Large intestine (tissue), 3 donors: Measurements from ENCODE around the gene CREM. TPM values are rescaled to one million over a fixed set of nuclear protein-coding genes. Genes with fewer than 3 reads are reported as not detected.

Experiments
- DNase-seq, 2 donors: peaks; one replicate each; pipeline versions ENCODE4 v3.0.0 to v3.0.0-alpha.2; 2013
- H3K27ac ChIP-seq: one replicate; pipeline ENCODE4 v1.5.1; 2013; ENCODE audit warnings: low read length
- H3K27me3 ChIP-seq: 2 replicates; pipeline ENCODE4 v1.6.1; 2013; ENCODE audit warnings: low read length; ENCODE audit not compliant: control insufficient read depth, insufficient read depth
- H3K36me3 ChIP-seq: 2 replicates; pipeline ENCODE4 v1.6.1; 2013; ENCODE audit warnings: low read length; ENCODE audit not compliant: control insufficient read depth, insufficient read depth
- H3K4me1 ChIP-seq: one replicate; pipeline ENCODE4 v1.6.1; 2013; ENCODE audit warnings: low read length; ENCODE audit not compliant: control insufficient read depth, insufficient read depth
- H3K4me3 ChIP-seq: one replicate; pipeline ENCODE4 v1.5.1; 2013; ENCODE audit warnings: low read length
- H3K9me3 ChIP-seq: one replicate; pipeline ENCODE4 v1.6.1; 2013; ENCODE audit warnings: mild to moderate bottlenecking, low read depth, low read length, moderate library complexity; ENCODE audit not compliant: control insufficient read depth
- WGBS: methylation state at CpG from one replicate; pipeline ENCODE4 v1.1.5; 2013; ENCODE audit warnings: low lambda C conversion rate; ENCODE audit not compliant: insufficient coverage; 5-methylcytosine and 5-hydroxymethylcytosine counted together
- polyA plus RNA-seq: library from polyadenylated mRNA; unstranded; fragments of 120-200 nt; gene quantifications from one replicate; pipeline ENCODE4 v1.2.1, GENCODE V29; 2013

CREM gene
- polyA plus RNA-seq, 1 donor: 24.2 TPM

DNA sequence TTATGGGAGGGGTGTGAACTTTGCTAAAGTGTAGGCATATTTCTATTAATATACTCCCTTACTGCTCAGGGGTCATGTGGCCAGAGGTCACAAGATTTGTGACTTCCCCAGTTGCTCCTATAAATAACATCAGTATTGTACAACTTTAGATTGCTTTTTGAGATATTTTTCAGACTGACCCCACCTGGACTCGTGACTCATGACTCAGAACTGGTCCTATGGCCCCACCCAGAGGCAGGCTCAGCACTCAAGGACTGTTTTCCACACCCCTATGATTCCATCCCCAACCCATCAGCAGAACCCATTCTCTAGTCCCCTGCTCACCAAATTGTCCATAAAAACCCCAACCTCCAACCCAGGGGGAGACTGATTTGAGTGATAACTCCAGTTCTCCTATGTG is 33.8 kb upstream of the CREM start:
- H3K4me3 ChIP-seq: no peak overlapping the region
- WGBS: no CpG with 5 or more reads among the region's 1 CpG
- H3K36me3 ChIP-seq: peaks cover under 1% of the 10 kb centered on the region
- no peak overlapping the region for H3K27ac ChIP-seq
- no peak for DNase-seq
- H3K27me3 ChIP-seq: peaks cover 7% of the 10 kb centered on the region
- peaks cover 3% of the 10 kb centered on the region for H3K4me1 ChIP-seq
- H3K9me3 ChIP-seq: no peaks in the 10 kb centered on the region

DNA sequence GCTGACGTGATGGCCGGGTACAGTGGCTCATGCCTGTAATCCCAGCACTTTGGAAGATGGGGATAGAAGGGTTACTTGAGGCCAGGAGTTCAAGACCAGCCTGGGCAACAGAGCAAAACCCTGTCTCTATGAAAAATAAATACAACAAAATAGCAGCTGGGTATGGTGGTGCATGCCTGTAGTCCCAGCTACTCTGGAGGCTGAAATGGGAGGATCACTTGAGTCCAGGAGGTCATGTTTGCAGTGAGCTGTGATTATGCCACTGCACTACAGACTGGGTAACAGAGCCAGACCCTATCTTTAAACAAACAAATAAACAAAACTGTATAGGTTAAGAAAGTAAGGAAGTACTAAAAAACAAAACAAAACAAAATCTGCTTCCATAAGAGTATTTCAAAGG is 30.3 kb upstream of the CREM start:
- WGBS: 76% methylated on average over 2 of the region's 2 CpGs
- DNase-seq: no peak
- peaks cover 7% of the 10 kb centered on the region for H3K27me3 ChIP-seq
- no peaks in the 10 kb centered on the region for H3K4me1 ChIP-seq
- no peak overlapping the region for H3K27ac ChIP-seq
- H3K36me3 ChIP-seq: no peaks in the 10 kb centered on the region
- no peaks in the 10 kb centered on the region for H3K9me3 ChIP-seq
- no peak overlapping the region for H3K4me3 ChIP-seq

DNA sequence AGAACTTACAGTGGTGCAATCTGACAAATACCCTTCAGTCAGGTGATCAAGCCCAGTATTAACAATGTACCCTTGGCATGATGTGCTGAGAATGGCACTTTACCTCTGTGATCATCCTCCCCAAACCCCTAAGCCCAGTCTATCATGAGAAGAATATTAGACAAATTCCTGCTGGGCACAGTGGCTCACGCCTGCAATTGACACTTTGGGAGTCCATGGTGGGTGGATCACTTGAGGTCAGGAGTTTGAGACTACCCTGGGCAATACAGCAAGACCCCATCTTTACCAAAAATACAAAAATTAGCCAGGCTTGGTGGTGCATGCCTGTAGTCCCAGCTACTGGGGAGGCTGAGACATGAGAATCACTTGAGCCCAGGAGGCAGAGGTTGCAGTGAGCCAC is 29.1 kb upstream of the CREM start:
- Histone ChIP-seq H3K4me3 (no peak overlapping the region), H3K9me3 (no peaks in the 10 kb centered on the region), H3K27ac (no peak overlapping the region), H3K36me3 (no peaks in the 10 kb centered on the region), H3K27me3 (peaks cover 7% of the 10 kb centered on the region), H3K4me1 (no peaks in the 10 kb centered on the region)
- DNase-seq: no peak
- no CpG with 5 or more reads among the region's 1 CpG for WGBS

DNA sequence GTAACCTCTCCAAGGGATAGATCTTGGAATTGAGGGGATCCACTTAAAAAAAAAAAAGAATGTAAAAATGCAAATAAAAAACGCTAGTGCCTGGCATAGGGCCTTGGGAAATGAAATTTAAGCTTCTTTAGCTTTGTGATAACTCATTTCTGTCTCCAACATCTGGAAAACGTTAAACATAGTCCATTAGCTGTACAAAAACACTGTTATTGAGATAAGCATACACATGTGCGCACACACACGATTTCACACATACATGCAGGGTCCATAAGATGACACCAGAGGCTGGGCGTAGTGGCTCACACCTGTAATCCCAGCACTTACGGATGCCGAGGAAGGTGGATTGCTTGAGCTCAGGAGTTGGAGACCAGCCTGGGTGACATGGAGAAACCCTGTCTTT is 22.8 kb upstream of the CREM start:
- Histone ChIP-seq H3K4me3 (no peak overlapping the region), H3K4me1 (no peaks in the 10 kb centered on the region), H3K27me3 (no peaks in the 10 kb centered on the region), H3K27ac (no peak overlapping the region), H3K36me3 (no peaks in the 10 kb centered on the region), H3K9me3 (no peaks in the 10 kb centered on the region)
- no peak for DNase-seq
- WGBS: 100% methylated on average over 1 of the region's 7 CpGs

DNA sequence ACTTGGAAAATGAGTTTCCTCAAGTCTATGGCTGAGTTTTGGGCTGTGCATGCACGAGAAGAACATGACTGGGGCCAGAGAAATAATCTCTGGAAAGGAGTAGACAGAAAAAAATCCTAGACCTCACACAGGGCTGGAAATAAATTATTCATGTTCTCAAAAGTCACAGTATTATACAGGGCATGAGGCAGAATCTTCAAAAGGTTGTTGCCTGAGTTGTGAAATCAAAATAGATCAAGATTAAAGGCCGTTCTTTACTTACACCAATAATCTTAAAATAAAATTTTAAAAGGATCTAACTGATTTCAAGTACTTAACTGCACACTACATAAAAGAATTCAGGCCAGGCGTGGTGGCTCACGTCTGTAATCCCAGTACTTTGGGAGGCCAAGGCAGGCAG is 14.1 kb upstream of the CREM start:
- Histone ChIP-seq H3K4me3 (no peak overlapping the region), H3K27me3 (no peaks in the 10 kb centered on the region), H3K27ac (no peak overlapping the region), H3K4me1 (no peaks in the 10 kb centered on the region), H3K9me3 (no peaks in the 10 kb centered on the region), H3K36me3 (no peaks in the 10 kb centered on the region)
- no peak for DNase-seq
- WGBS: no CpG with 5 or more reads among the region's 4 CpGs

DNA sequence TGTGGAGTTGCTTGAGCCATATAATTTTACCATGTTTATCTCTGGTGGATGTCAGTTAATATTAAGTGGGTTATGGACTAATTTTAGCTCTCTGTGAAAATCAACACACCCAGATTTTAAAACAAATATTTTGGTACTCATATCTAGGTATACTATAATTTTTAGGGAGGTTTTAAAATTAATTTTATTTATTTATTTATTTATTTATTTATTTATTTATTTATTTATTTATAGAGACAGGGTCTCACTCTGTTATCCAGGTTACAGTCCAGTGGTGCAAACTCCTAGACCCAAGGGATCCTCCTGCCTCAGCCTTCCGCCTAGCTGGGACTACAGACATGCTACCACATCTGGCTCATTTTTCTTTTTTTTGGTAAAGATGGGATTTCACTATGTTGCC is 7.3 kb upstream of the CREM start:
- no CpG with 5 or more reads among the region's 1 CpG for WGBS
- no peaks in the 10 kb centered on the region for H3K9me3 ChIP-seq
- no peak for DNase-seq
- H3K4me1 ChIP-seq: no peaks in the 10 kb centered on the region
- H3K4me3 ChIP-seq: no peak overlapping the region
- no peaks in the 10 kb centered on the region for H3K27me3 ChIP-seq
- no peaks in the 10 kb centered on the region for H3K36me3 ChIP-seq
- H3K27ac ChIP-seq: no peak overlapping the region

DNA sequence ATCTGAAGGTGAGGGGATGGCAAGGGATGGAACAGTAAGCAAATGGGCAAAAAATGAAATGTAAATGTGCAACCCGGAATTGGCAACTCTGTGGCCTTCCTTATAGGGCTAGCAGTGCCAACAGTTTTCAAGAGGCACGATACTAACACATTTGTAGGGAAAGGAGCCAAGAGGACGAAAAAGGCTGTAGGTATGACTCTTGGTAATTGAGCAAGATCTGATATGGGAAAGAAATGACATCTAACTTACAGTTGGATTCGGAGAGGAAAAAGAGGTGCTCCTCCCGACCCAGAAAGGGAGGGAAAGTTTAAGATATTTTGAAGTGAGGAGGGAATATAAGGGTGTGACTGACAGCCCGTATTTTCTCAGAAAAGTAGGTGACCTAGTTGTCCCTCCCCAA is 2.1 kb upstream of the CREM start:
- Histone ChIP-seq H3K9me3 (no peaks in the 10 kb centered on the region), H3K4me3 (no peak overlapping the region), H3K27ac (no peak overlapping the region), H3K27me3 (no peaks in the 10 kb centered on the region), H3K4me1 (peaks cover 3% of the 10 kb centered on the region), H3K36me3 (no peaks in the 10 kb centered on the region)
- DNase-seq: no peak
- 93% methylated on average over 4 of the region's 6 CpGs for WGBS

DNA sequence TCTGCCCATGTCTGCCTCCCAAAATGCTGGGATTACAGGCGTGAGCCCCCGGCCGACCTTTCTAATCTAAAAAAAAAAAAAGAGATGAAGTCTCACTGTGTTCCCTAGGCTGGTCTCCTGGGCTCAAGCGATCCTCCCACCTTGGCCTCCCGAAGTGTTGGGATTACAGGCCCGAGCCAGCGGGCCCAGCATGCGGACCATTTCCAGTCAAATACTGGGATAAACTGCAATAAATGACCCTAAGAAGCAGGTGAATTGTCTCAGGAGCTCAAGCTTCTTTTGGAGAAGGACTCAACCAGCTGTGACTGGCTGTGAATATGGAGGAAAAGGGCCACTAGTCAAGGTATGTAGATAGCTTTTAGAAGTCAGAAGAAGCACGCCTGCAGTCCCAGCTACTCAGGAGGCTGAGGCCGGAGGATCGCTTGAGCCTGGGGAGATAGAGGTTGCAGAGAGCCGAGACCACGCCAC is 550 bp upstream of the CREM start:
- H3K4me1 ChIP-seq: peaks cover 3% of the 10 kb centered on the region
- DNase-seq: no peak
- peak overlapping the region; percentile 65 for H3K27ac ChIP-seq
- H3K4me3 ChIP-seq: peak overlapping the region; percentile 93
- WGBS: no CpG with 5 or more reads among the region's 13 CpGs
- no peaks in the 10 kb centered on the region for H3K36me3 ChIP-seq
- H3K9me3 ChIP-seq: no peaks in the 10 kb centered on the region
- no peaks in the 10 kb centered on the region for H3K27me3 ChIP-seq

DNA sequence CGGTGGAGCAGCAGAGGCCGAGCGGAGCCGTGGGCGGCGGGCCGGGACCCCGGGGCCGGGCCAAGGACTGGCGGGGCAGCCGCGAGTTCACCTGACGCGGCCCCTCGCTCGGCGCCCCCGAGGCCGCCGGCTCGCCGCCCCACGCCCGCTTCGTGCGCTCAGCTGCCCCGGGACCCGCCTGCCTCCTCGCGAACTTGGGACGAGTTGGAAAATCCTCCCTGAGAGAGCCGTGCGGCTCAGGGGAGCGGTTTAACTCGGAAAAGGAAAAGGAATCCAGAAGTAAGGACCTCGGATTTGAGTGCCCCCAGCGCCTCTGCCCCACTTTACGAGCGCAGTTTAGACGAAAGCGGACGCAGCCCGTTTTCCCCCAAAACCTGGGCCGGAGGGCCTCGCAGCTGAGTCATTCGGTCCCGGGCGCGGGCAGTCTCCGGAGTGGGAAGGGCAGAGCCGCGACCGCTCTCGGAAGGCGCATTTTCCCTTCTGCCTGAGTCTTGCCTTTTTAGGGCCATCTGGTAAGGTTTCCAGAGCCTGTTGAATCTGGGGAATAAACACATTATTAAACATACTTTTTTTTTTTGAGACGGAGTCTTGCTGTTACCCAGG is 744 bp downstream of the CREM start:
- Histone ChIP-seq H3K9me3 (no peaks in the 10 kb centered on the region), H3K36me3 (no peaks in the 10 kb centered on the region), H3K27ac (peak overlapping the region; percentile 99), H3K27me3 (no peaks in the 10 kb centered on the region), H3K4me3 (peak overlapping the region; percentile 93), H3K4me1 (peaks cover 3% of the 10 kb centered on the region)
- WGBS: no CpG with 5 or more reads among the region's 56 CpGs
- peak in 1 of 2 donors; percentile 40 for DNase-seq

DNA sequence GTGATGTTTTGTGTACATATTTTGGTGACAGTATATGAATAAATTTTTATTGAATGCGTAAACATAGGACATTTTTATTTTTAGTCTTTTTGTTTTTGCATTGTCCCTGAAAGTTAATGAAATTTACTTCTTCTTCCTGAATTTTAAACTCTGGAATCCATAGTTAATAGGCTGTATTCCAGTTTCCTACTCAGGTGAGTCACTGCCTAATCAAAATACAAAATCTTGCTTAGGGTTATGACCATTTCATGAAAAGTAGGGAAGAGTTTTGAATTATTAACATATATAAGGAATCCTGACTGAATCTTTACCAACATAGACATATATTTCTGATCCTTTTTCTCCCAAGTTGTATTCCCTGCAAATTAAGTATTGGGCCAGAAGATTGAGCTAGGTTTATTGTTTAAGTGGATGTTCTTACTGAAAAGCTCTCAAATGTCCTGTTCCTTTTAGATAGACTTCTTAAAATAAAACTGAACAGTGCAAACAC is 2.6 kb downstream of the CREM start:
- 100% methylated on average over 1 of the region's 1 CpG for WGBS
- Histone ChIP-seq H3K36me3 (no peaks in the 10 kb centered on the region), H3K27me3 (no peaks in the 10 kb centered on the region), H3K4me1 (peaks cover 3% of the 10 kb centered on the region), H3K27ac (no peak overlapping the region), H3K9me3 (no peaks in the 10 kb centered on the region), H3K4me3 (no peak overlapping the region)
- no peak for DNase-seq

DNA sequence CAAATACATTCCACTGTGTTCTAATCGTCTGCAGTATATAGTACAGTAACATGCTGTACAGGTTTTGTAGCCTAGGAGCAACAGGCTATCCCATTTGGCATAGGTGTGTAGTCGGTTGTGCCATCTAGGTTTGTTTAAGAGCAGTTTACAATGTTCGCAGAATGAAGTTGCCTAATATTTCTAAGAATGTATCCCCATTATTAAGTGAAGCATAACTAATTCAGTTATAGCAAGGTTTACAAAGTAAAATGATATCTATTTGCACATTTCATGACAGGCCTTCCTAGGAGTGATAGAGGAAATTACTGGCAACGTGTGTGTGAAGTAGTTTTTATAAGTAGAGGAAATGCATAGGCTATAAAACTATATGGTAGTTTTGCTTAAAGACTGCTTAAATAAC is 4.0 kb downstream of the CREM start:
- DNase-seq: no peak
- H3K27ac ChIP-seq: no peak overlapping the region
- WGBS: 93% methylated on average over 2 of the region's 4 CpGs

More for the DNA sequence above, 4.0 kb downstream of the CREM start:
- no peaks in the 10 kb centered on the region for H3K27me3 ChIP-seq
- no peaks in the 10 kb centered on the region for H3K36me3 ChIP-seq
- H3K4me3 ChIP-seq: no peak overlapping the region
- H3K4me1 ChIP-seq: peaks cover 3% of the 10 kb centered on the region
- no peaks in the 10 kb centered on the region for H3K9me3 ChIP-seq
